ENCODE data around the gene PRPH2. TPM values are rescaled to one million over a fixed set of nuclear protein-coding genes. Genes with fewer than 3 reads are reported as not detected.

The PRPH2 gene
- total and polyA plus RNA-seq, 2 experiments from 2014 or later: not detected

- Histone ChIP-seq H3K4me2 (peak overlapping the region; percentile 90), H2AFZ (no peak overlapping the region), H3K27ac (no peak overlapping the region), H4K20me1 (ENCODE audit: insufficient read depth, poor library complexity, severe bottlenecking) (peaks cover 15% of the 10 kb centered on the region), H3K9me2 (replicated peaks; ENCODE audit: insufficient read depth) (no peaks in the 10 kb centered on the region), H3K4me3 (no peak overlapping the region), H3K79me2 (peaks cover 33% of the 10 kb centered on the region), H3K36me3 (replicated peaks; ENCODE audit: insufficient read depth, low read depth) (no peaks in the 10 kb centered on the region), H3K4me1 (ENCODE audit: insufficient read depth) (peaks cover 16% of the 10 kb centered on the region), H3K9me3 (ENCODE audit: low read depth) (no peaks in the 10 kb centered on the region), H3K27me3 (no peaks in the 10 kb centered on the region)
- 61% methylated on average over 8 of the region's 8 CpGs for WGBS (ENCODE audit: low lambda C conversion rate, missing lambda C conversion rate)
- no peak for TF ChIP-seq CTCF (IDR thresholded peaks at IDR 0.05; ENCODE audit: poor library complexity)
- no peak for TF ChIP-seq EZH2phosphoT487 (IDR thresholded peaks at IDR 0.05; ENCODE audit: low read depth, severe bottlenecking, unreplicated experiment)
- no peak for DNase-seq (ENCODE audit: low spot score)
Observed at GRCh38 chr6:42748203-42748898, 26.0 kb upstream of the PRPH2 start.

GRCh38 chr6:42746463-42747391 lies 24.3 kb upstream of the PRPH2 start:
- DNase-seq (ENCODE audit: low spot score): peak; percentile 89
- Histone ChIP-seq H3K36me3 (replicated peaks; ENCODE audit: insufficient read depth, low read depth) (no peaks in the 10 kb centered on the region), H3K4me3 (peak overlapping the region; percentile 73), H2AFZ (peak overlapping the region; percentile 96), H3K4me1 (ENCODE audit: insufficient read depth) (peaks cover 16% of the 10 kb centered on the region), H3K4me2 (peak overlapping the region; percentile 90), H3K9me2 (replicated peaks; ENCODE audit: insufficient read depth) (no peaks in the 10 kb centered on the region), H3K27ac (peak overlapping the region; percentile 96), H3K9me3 (ENCODE audit: low read depth) (no peaks in the 10 kb centered on the region), H3K27me3 (no peaks in the 10 kb centered on the region), H3K79me2 (peaks cover 38% of the 10 kb centered on the region), H4K20me1 (ENCODE audit: insufficient read depth, poor library complexity, severe bottlenecking) (peaks cover 17% of the 10 kb centered on the region)
- WGBS (ENCODE audit: low lambda C conversion rate, missing lambda C conversion rate): under 1% methylated on average over 43 of the region's 55 CpGs
- TF ChIP-seq EZH2 (IDR thresholded peaks at IDR 0.05; ENCODE audit: borderline replicate concordance) (no peak), EZH2phosphoT487 (IDR thresholded peaks at IDR 0.05; ENCODE audit: low read depth, severe bottlenecking, unreplicated experiment) (no peak), CTCF (IDR thresholded peaks at IDR 0.05; ENCODE audit: poor library complexity) (no peak)

DNA sequence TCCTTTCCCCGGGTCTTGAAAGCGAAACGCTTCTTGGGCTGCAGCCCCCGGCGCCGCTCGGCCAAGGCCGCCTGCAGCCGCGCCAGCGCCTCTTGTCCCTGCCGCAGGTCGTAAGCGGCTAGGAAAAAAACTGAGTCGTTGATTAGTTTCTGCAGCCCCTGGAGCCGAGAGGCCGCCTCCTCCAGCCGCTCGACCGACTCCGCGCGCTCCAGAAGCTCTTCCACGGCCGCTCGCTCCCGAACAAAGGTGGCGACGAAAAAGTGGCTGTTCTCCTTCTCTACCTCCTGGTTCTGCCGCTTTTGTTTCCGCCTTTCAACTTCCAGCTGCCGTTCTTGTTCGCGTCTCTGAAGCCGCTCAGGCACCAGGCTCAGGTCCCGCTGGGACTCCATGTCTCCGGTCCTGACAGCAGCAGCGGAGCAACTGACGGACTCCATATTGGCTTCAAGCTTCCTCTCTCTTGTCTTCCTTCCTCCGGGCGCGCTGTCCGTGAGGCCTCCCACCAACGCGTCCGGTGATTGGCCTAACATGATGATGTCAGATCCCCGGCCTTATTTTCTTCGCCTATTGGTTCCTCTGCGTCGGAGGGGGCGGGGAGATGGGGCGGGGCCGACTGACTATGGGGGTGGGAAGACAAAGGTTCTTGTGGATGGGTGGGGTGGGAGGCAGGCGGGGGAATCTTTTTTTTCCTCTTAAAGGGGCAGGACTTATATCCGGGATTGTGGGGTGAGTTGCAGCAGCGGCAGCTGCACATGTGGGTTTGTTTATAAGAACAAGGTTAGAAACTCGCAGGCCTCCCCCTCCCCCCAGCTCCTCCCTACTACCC lies 23.5 kb upstream of the PRPH2 start, which contains the start of gene TBCC:
TBCC (minus strand) TSS at position 464 of the 823 bp plus-strand sequence; CDS start at position 434, 30 bp downstream.
- peak within 1 kb of the TSS; percentile 73 for H3K4me3 ChIP-seq
- WGBS (ENCODE audit: low lambda C conversion rate, missing lambda C conversion rate): under 1% methylated on average over 53 of the region's 57 CpGs
- peak within 1 kb of the TSS; percentile 96 for H2AFZ ChIP-seq
- peaks cover 16% of the 10 kb centered on the region for H3K4me1 ChIP-seq (ENCODE audit: insufficient read depth)
- no peaks in the 10 kb centered on the region for H3K9me3 ChIP-seq (ENCODE audit: low read depth)
- H3K27me3 ChIP-seq: no peaks in the 10 kb centered on the region
- TF ChIP-seq CTCF (IDR thresholded peaks at IDR 0.05; ENCODE audit: poor library complexity) (no peak), EZH2phosphoT487 (IDR thresholded peaks at IDR 0.05; ENCODE audit: low read depth, severe bottlenecking, unreplicated experiment) (no peak), EZH2 (IDR thresholded peaks at IDR 0.05; ENCODE audit: borderline replicate concordance) (no peak)
- peaks cover 17% of the 10 kb centered on the region for H4K20me1 ChIP-seq (ENCODE audit: insufficient read depth, poor library complexity, severe bottlenecking)
- no peaks in the 10 kb centered on the region for H3K36me3 ChIP-seq (replicated peaks; ENCODE audit: insufficient read depth, low read depth)
- peaks cover 38% of the 10 kb centered on the region for H3K79me2 ChIP-seq
- peak; percentile 98 for DNase-seq (ENCODE audit: low spot score)
- H3K9me2 ChIP-seq (replicated peaks; ENCODE audit: insufficient read depth): no peaks in the 10 kb centered on the region
- H3K27ac ChIP-seq: peak within 1 kb of the TSS; percentile 96
- H3K4me2 ChIP-seq: peak within 1 kb of the TSS; percentile 93
